Body of pancreas (tissue), 4 donors: ENCODE results near the gene AUTS2.

Experiments
- CTCF ChIP-seq, 7 experiments: fragments of 450-650 bp in 4 of 7; fragments of 200-600 bp in 3 of 7; sonication (generic) in 3 of 7; IDR thresholded peaks; one replicate each; pipeline ENCODE4 v1.5.1; 2016 to 2019; ENCODE audit warnings: antibody characterized with exemption in 7 of 7
- POLR2A ChIP-seq, 3 donors: fragments of 450-650 bp; IDR thresholded peaks; one replicate each; pipeline ENCODE4 v1.6.1; 2016; ENCODE audit warnings: antibody characterized with exemption in 3 of 3, mild to moderate bottlenecking in 2 of 3

GRCh38 chr7:69937097-69937496, 338.8 kb downstream of the AUTS2 start:
- TF ChIP-seq POLR2A (IDR thresholded peaks at IDR 0.05): no peak
- no peak for TF ChIP-seq CTCF (IDR thresholded peaks at IDR 0.05)
